PC-9 (cell line): Measurements from ENCODE around the gene CDYL2. TPM values are rescaled to one million over a fixed set of nuclear protein-coding genes. Genes with fewer than 3 reads are reported as not detected.

ENCODE experiments used
- BruUV-seq: library from RNA; stranded (reverse); fragments of 400-500 nt; replicated peaks from 2 replicates; lab custom pipeline; 2021; lab: Mats Ljungman, UMichigan
- CTCF ChIA-PET: fragments of 300-600 bp; sonication (Branson Sonifier 250); formaldehyde crosslinking; loops from one replicate; lab custom pipeline; 2022; ENCODE audit warnings: antibody characterized with exemption; lab: Charles Lee
- POLR2A ChIA-PET: fragments of 300-600 bp; sonication (Branson Sonifier 250); formaldehyde crosslinking; loops from one replicate; lab custom pipeline; 2022; ENCODE audit warnings: antibody characterized with exemption; ENCODE audit not compliant: unreplicated experiment; lab: Charles Lee
- DNase-seq, 2 experiments: peaks; one replicate each; pipeline versions ENCODE4 v3.0.0 to v3.0.0-alpha.2; 2015 to 2022; ENCODE audit warnings: mixed read lengths in 1 of 2
- H2AFZ ChIP-seq: fragments of 200-600 bp; sonication (generic); 2 replicates; pipeline ENCODE4 v1.8.1; 2017; ENCODE audit warnings: antibody characterized with exemption
- H3F3A ChIP-seq: fragments of 200-600 bp; sonication (generic); 2 replicates; pipeline ENCODE4 v1.8.1; 2017; ENCODE audit warnings: antibody characterized with exemption, mild to moderate bottlenecking, low read depth; ENCODE audit not compliant: insufficient read depth
- H3K27ac ChIP-seq: fragments of 200-600 bp; sonication (generic); 2 replicates; pipeline ENCODE4 v1.6.1; 2016; ENCODE audit warnings: mixed run types
- H3K27me3 ChIP-seq: fragments of 200-600 bp; sonication (generic); 2 replicates; pipeline ENCODE4 v1.6.1; 2016; ENCODE audit warnings: low read depth, mixed run types; ENCODE audit not compliant: insufficient read depth
- H3K36me3 ChIP-seq: fragments of 200-600 bp; sonication (generic); 2 replicates; pipeline ENCODE4 v1.6.1; 2016; ENCODE audit warnings: low read depth, mixed run types
- H3K4me1 ChIP-seq: fragments of 200-600 bp; sonication (generic); replicated peaks from 2 replicates; pipeline ENCODE4 v1.6.1; 2016; ENCODE audit warnings: mixed run types; ENCODE audit not compliant: insufficient read depth
- H3K4me2 ChIP-seq: fragments of 200-600 bp; sonication (generic); 2 replicates; pipeline ENCODE4 v1.6.1; 2017; ENCODE audit warnings: mixed run types
- H3K4me3 ChIP-seq: fragments of 200-600 bp; sonication (generic); 2 replicates; pipeline ENCODE4 v1.6.1; 2016; ENCODE audit warnings: mixed run types
- H3K79me2 ChIP-seq: fragments of 200-600 bp; sonication (generic); 2 replicates; pipeline ENCODE4 v1.6.1; 2017; ENCODE audit warnings: low read depth, mixed run types
- H3K9me2 ChIP-seq: fragments of 200-600 bp; sonication (generic); 2 replicates; pipeline ENCODE4 v1.8.1; 2017; ENCODE audit warnings: mild to moderate bottlenecking; ENCODE audit not compliant: insufficient read depth
- H3K9me3 ChIP-seq: fragments of 200-600 bp; sonication (generic); 2 replicates; pipeline ENCODE4 v1.8.1; 2016; ENCODE audit warnings: low read depth; ENCODE audit not compliant: insufficient read depth
- H4K20me1 ChIP-seq: fragments of 200-600 bp; sonication (generic); 2 replicates; pipeline ENCODE4 v1.8.1; 2017; ENCODE audit not compliant: insufficient read depth
- EZH2 ChIP-seq: fragments of 200-600 bp; sonication (generic); IDR thresholded peaks from 2 replicates; pipeline ENCODE4 v1.8.0; 2017; ENCODE audit warnings: antibody characterized with exemption, low read depth
- intact Hi-C: fragments of 100-400 bp; cut with micrococcal nuclease; formaldehyde crosslinking; loops from one replicate; pipeline ENCODE4 v1.10.0; 2022; ENCODE audit not compliant: unreplicated experiment
- total RNA-seq: library from RNA; stranded (reverse); gene quantifications from 2 replicates; pipeline ENCODE4 v1.2.3, GENCODE V29; 2021
- TF ChIP-seq, protein P1 (sequence below): fragments of 200-600 bp; sonication (generic); conservative IDR thresholded peaks from 2 replicates; pipeline ENCODE4 v1.6.1; 2017; ENCODE audit warnings: mixed run types, antibody characterized with exemption, mild to moderate bottlenecking, moderate library complexity

The CDYL2 gene
- total RNA-seq, 1 experiment from 2014 or later = 3.3 TPM

DNA sequence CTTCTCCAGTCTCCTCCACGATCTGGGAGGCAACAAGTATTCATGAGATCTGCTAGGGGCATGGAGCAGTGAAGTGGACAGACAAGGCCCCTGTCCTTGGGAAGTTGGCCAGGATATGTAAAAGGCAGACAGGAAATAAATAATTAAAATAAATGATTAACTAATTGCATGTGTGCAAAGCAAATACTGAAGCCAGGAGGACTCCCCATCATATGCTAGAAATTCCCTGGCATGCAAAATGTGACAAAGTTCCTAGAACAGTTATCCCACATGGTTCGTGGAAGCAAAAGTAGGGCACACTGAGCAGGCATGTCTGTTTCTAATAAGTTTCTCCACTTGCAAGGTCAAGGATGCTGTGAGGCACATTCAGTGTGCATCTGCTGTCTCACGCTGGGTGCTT is 86.8 kb downstream of the CDYL2 start:
- Histone ChIP-seq H3K9me3 (no peaks in the 10 kb centered on the region), H3K79me2 (no peaks in the 10 kb centered on the region), H3K9me2 (no peaks in the 10 kb centered on the region), H3K27me3 (no peaks in the 10 kb centered on the region), H3K27ac (no peak overlapping the region), H2AFZ (no peak overlapping the region), H3K4me3 (no peak overlapping the region), H3K4me1 (no peaks in the 10 kb centered on the region), H3F3A (no peaks in the 10 kb centered on the region), H4K20me1 (no peaks in the 10 kb centered on the region), H3K36me3 (no peaks in the 10 kb centered on the region), H3K4me2 (no peak overlapping the region)
- no peak for DNase-seq
- intact Hi-C loops = no loop called here
- POLR2A ChIA-PET = no interaction called here
- BruUV-seq = no TSS peak
- TF ChIP-seq, protein P1, sequence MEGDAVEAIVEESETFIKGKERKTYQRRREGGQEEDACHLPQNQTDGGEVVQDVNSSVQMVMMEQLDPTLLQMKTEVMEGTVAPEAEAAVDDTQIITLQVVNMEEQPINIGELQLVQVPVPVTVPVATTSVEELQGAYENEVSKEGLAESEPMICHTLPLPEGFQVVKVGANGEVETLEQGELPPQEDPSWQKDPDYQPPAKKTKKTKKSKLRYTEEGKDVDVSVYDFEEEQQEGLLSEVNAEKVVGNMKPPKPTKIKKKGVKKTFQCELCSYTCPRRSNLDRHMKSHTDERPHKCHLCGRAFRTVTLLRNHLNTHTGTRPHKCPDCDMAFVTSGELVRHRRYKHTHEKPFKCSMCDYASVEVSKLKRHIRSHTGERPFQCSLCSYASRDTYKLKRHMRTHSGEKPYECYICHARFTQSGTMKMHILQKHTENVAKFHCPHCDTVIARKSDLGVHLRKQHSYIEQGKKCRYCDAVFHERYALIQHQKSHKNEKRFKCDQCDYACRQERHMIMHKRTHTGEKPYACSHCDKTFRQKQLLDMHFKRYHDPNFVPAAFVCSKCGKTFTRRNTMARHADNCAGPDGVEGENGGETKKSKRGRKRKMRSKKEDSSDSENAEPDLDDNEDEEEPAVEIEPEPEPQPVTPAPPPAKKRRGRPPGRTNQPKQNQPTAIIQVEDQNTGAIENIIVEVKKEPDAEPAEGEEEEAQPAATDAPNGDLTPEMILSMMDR = no peak
- TF ChIP-seq EZH2 = no peak
- CTCF ChIA-PET = no interaction called here

DNA sequence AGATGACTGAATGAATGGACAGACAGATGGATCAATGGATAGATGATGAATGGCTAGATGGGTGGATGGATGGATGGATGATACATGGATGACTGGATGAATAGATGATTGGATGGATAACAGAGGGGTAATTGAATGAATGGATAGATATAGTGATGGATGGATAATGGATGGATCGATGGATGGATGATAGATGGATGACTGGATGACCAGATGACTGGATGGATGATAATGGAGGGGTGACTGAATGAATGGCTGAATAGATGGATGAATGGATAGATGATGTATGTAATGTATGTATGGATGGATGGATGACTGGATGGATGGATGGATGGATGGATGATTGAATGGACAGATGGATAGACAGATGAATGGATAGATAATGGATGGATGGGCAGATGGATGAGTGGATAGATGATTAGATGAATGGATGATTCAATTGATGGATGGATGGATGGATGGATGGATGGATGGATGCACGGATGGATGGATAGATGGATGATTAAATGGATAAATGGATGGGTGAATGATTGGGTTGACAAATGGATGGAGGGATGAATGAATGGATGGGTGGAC is 87.7 kb downstream of the CDYL2 start:
- TF ChIP-seq, protein P1 = no peak
- no peak for TF ChIP-seq EZH2
- H3K9me3 ChIP-seq = no peaks in the 10 kb centered on the region

DNA sequence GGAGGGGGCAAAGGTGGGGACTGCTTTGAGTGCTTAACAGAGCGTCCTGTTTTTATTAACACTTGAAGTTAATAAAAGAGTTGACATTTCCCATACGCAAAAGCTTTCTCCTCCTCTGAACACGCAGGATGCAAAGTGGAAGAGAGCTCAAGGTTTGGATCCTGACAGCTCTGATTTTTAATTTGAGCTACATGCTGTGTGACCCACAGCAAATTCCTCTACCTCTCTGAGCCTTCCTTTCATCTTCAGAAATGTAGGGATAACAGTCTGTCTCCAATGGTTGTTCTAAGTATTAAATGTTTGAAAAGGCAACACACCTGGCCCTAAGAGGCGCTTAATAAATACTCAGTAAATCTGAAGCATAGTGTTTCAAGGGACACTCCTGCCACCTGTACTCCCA is 93.0 kb downstream of the CDYL2 start:
- Histone ChIP-seq H3F3A (no peaks in the 10 kb centered on the region), H3K4me2 (no peak overlapping the region), H3K4me3 (no peak overlapping the region), H3K36me3 (no peaks in the 10 kb centered on the region), H4K20me1 (no peaks in the 10 kb centered on the region), H3K9me3 (no peaks in the 10 kb centered on the region), H3K9me2 (no peaks in the 10 kb centered on the region), H3K4me1 (no peaks in the 10 kb centered on the region), H3K79me2 (no peaks in the 10 kb centered on the region), H2AFZ (no peak overlapping the region), H3K27ac (no peak overlapping the region), H3K27me3 (no peaks in the 10 kb centered on the region)
- no peak for DNase-seq
- ChIA-PET CTCF (no interaction called here), POLR2A (no interaction called here)
- BruUV-seq = no TSS peak
- intact Hi-C loops = no loop called here
- TF ChIP-seq, protein P1 = no peak
- no peak for TF ChIP-seq EZH2

More for the DNA sequence above, 87.7 kb downstream of the CDYL2 start:
- Histone ChIP-seq H3K4me2 (no peak overlapping the region), H3K4me1 (no peaks in the 10 kb centered on the region), H4K20me1 (no peaks in the 10 kb centered on the region), H3K27me3 (no peaks in the 10 kb centered on the region), H3K27ac (no peak overlapping the region), H3K36me3 (no peaks in the 10 kb centered on the region), H3K79me2 (no peaks in the 10 kb centered on the region), H3K9me2 (no peaks in the 10 kb centered on the region), H3F3A (no peaks in the 10 kb centered on the region), H3K4me3 (no peak overlapping the region), H2AFZ (no peak overlapping the region)
- DNase-seq = no peak
- ChIA-PET CTCF (no interaction called here), POLR2A (no interaction called here)
- no TSS peak for BruUV-seq
- intact Hi-C loops = no loop called here
